Activated B cell treated with CpG ODN at 0.5 μM for 24 hours (primary cell): ENCODE data around the gene CDH16. TPM values are rescaled to one million over a fixed set of nuclear protein-coding genes. Genes with fewer than 3 reads are reported as not detected.
"Not testable (repeated sequence)": the region's sequence is repeated elsewhere in the genome, so short reads cannot be mapped to it uniquely, and the experiment has no call there.

Source experiments
- ATAC-seq: fragments of 200-7000 bp; cut with Tn5 transposase; one replicate; pipeline ENCODE4 v1.10.0; 2021; ENCODE audit warnings: low read depth, mild to moderate bottlenecking, moderate library complexity
- CTCF ChIA-PET: fragments of 350-600 bp; sonication (Branson Sonifier 250); formaldehyde crosslinking; loops from one replicate; lab custom pipeline; 2021; ENCODE audit warnings: antibody characterized with exemption; lab: Charles Lee
- POLR2A ChIA-PET: fragments of 350-600 bp; sonication (Branson Sonifier 250); formaldehyde crosslinking; loops from one replicate; lab custom pipeline; 2021; ENCODE audit warnings: antibody characterized with exemption; lab: Charles Lee
- DNase-seq: peaks from one replicate; pipeline ENCODE4 v3.0.0; 2022
- H3K27ac Mint-ChIP-seq: one replicate; pipeline ENCODE4 v1.8.0; 2020; ENCODE audit warnings: mixed read lengths
- H3K27me3 Mint-ChIP-seq: one replicate; pipeline ENCODE4 v1.8.0; 2021; ENCODE audit warnings: mixed read lengths
- H3K36me3 Mint-ChIP-seq: one replicate; pipeline ENCODE4 v1.8.0; 2021; ENCODE audit warnings: low read depth, mixed read lengths
- H3K4me1 Mint-ChIP-seq: one replicate; pipeline ENCODE4 v1.8.0; 2021; ENCODE audit warnings: mixed read lengths
- H3K4me3 Mint-ChIP-seq: one replicate; pipeline ENCODE4 v1.8.0; 2020; ENCODE audit warnings: mild to moderate bottlenecking, mixed read lengths
- H3K9me3 Mint-ChIP-seq: one replicate; pipeline ENCODE4 v1.8.0; 2020; ENCODE audit warnings: mixed read lengths
- CTCF ChIP-seq: fragments of 200-600 bp; IDR thresholded peaks from one replicate; pipeline ENCODE4 v1.8.0; 2022; ENCODE audit warnings: antibody characterized with exemption, mild to moderate bottlenecking
- intact Hi-C: fragments of 100-400 bp; cut with micrococcal nuclease; formaldehyde crosslinking; loops from one replicate; pipeline ENCODE4 v1.15.1; 2024
- total RNA-seq: library from RNA; stranded (reverse); gene quantifications from 2 replicates; pipeline ENCODE4 v1.2.3, GENCODE V29; 2022

The CDH16 gene
- total RNA-seq, 1 donor from 2014 or later: not detected

- peaks cover 15% of the 10 kb centered on the region for H3K27me3 Mint-ChIP-seq
- CTCF ChIA-PET: no interaction called here
- no peak overlapping the region for H3K4me3 Mint-ChIP-seq
- peaks cover 17% of the 10 kb centered on the region for H3K4me1 Mint-ChIP-seq
- DNase-seq (no peak), ATAC-seq (no peak)
- POLR2A ChIA-PET: no interaction called here
- H3K27ac Mint-ChIP-seq: no peak overlapping the region
- no peak for TF ChIP-seq CTCF
- peaks cover 25% of the 10 kb centered on the region for H3K36me3 Mint-ChIP-seq
- H3K9me3 Mint-ChIP-seq: no peaks in the 10 kb centered on the region
- intact Hi-C loops: loop anchor here (5.0 kb wide), 1 partner anchor 64 kb away; the partner anchor contains the start of gene PDP2
These were observed 27.9 kb upstream of the CDH16 start for GRCh38 chr16:66946541-66946940.

- Mint-ChIP-seq H3K27me3 (peaks cover 10% of the 10 kb centered on the region), H3K4me3 (no peak overlapping the region), H3K9me3 (no peaks in the 10 kb centered on the region), H3K27ac (no peak overlapping the region), H3K4me1 (peaks cover 17% of the 10 kb centered on the region), H3K36me3 (peaks cover 31% of the 10 kb centered on the region)
- ATAC-seq (no peak), DNase-seq (no peak)
- TF ChIP-seq CTCF: no peak
- intact Hi-C loops: loop anchor here (5.0 kb wide), 1 partner anchor 64 kb away; the partner anchor contains the start of gene PDP2
- CTCF ChIA-PET: no interaction called here
- POLR2A ChIA-PET: no interaction called here
These were observed 27.3 kb upstream of the CDH16 start for GRCh38 chr16:66945939-66946338.

- Mint-ChIP-seq H3K36me3 (peaks cover 39% of the 10 kb centered on the region), H3K4me1 (peaks cover 17% of the 10 kb centered on the region)
- H3K9me3 Mint-ChIP-seq, H3K27me3 Mint-ChIP-seq, DNase-seq, CTCF ChIA-PET, POLR2A ChIA-PET, ATAC-seq, H3K4me3 Mint-ChIP-seq, H3K27ac Mint-ChIP-seq: not testable (repeated sequence)
- intact Hi-C loops: loop anchor here (5.0 kb wide), 1 partner anchor 63 kb away; the partner anchor contains the start of gene PDP2
These were observed 26.3 kb upstream of the CDH16 start for GRCh38 chr16:66944971-66945370.

- intact Hi-C loops: no loop called here
- H3K36me3 Mint-ChIP-seq: peaks cover 47% of the 10 kb centered on the region
- ATAC-seq (no peak), DNase-seq (no peak)
- no peak overlapping the region for H3K4me3 Mint-ChIP-seq
- peaks cover 2% of the 10 kb centered on the region for H3K27me3 Mint-ChIP-seq
- CTCF ChIA-PET: interaction anchor here (1.2 kb wide), 1 partner anchor 14 kb away, joined by 3 read pairs; no protein-coding TSS in a partner anchor
- POLR2A ChIA-PET: interaction anchor here (1.5 kb wide), 1 partner anchor 10 kb away, joined by 5 read pairs; the partner anchor contains the start of gene CIAO2B
- no peak for TF ChIP-seq CTCF
- H3K27ac Mint-ChIP-seq: no peak overlapping the region
- peaks cover 17% of the 10 kb centered on the region for H3K4me1 Mint-ChIP-seq
- no peaks in the 10 kb centered on the region for H3K9me3 Mint-ChIP-seq
These were observed 25.4 kb upstream of the CDH16 start for GRCh38 chr16:66944054-66944441.

GRCh38 chr16:66943426-66944053 lies 24.9 kb upstream of the CDH16 start:
- DNase-seq (no peak), ATAC-seq (no peak)
- ChIA-PET CTCF (interaction anchor here (1.2 kb wide), 1 partner anchor 15 kb away, joined by 3 read pairs; no protein-coding TSS in a partner anchor), POLR2A (interaction anchor here (1.5 kb wide), 1 partner anchor 10 kb away, joined by 5 read pairs; the partner anchor contains the start of gene CIAO2B)
- peaks cover 2% of the 10 kb centered on the region for H3K27me3 Mint-ChIP-seq
- peaks cover 52% of the 10 kb centered on the region for H3K36me3 Mint-ChIP-seq
- no peak overlapping the region for H3K27ac Mint-ChIP-seq
- no peaks in the 10 kb centered on the region for H3K9me3 Mint-ChIP-seq
- TF ChIP-seq CTCF: no peak
- no peak overlapping the region for H3K4me3 Mint-ChIP-seq
- H3K4me1 Mint-ChIP-seq: peaks cover 14% of the 10 kb centered on the region
- intact Hi-C loops: no loop called here
